Activated CD4-positive, alpha-beta T cell treated with anti-CD3 and anti-CD28 coated beads, Interleukin-2, amount 50 U/mL, for 24 hours (primary cell): Measurements from ENCODE around the gene OR4C6.

Experiments
- DNase-seq, 2 donors: peaks; one replicate each; pipeline ENCODE4 v3.0.0-alpha.2; 2020; ENCODE audit warnings: low read depth in 1 of 2, low spot score in 1 of 2

The OR4C6 gene

GRCh38 chr11:55661901-55662300 lies at the start of gene OR4C6:
OR4C6 (plus strand) TSS chr11:55662201; CDS start chr11:55665167, 2,966 bp downstream.
- no peak for DNase-seq

- DNase-seq: no peak
Measured at GRCh38 chr11:55624531-55624930, 37.5 kb upstream of the OR4C6 start.

GRCh38 chr11:55634813-55635212 lies 27.2 kb upstream of the OR4C6 start, which contains the start of gene OR4P4:
OR4P4 (plus strand) TSS chr11:55635113.
- no peak for DNase-seq

- no peak for DNase-seq
Measured at GRCh38 chr11:55648027-55648426, 14.0 kb upstream of the OR4C6 start, which contains the start of gene OR4S2. OR4S2 (plus strand) TSS chr11:55648327; CDS start chr11:55650904, 2,577 bp downstream.

GRCh38 chr11:55652560-55652959 lies 9.4 kb upstream of the OR4C6 start:
- no peak for DNase-seq

GRCh38 chr11:55655096-55655495 lies 6.9 kb upstream of the OR4C6 start:
- no peak for DNase-seq

GRCh38 chr11:55658031-55658573 lies 3.9 kb upstream of the OR4C6 start:
- DNase-seq: no peak

- no peak for DNase-seq
Measured at GRCh38 chr11:55658608-55659007, 3.4 kb upstream of the OR4C6 start.

GRCh38 chr11:55669376-55669775 lies 7.4 kb downstream of the OR4C6 start:
- DNase-seq: no peak

- DNase-seq: no peak
Measured at GRCh38 chr11:55673860-55674259, 11.9 kb downstream of the OR4C6 start.

- no peak for DNase-seq
Measured at GRCh38 chr11:55697817-55698216, 35.8 kb downstream of the OR4C6 start.

GRCh38 chr11:55701429-55701828 lies 39.4 kb downstream of the OR4C6 start:
- no peak for DNase-seq

GRCh38 chr11:55707029-55707428 lies 45.0 kb downstream of the OR4C6 start:
- no peak for DNase-seq

GRCh38 chr11:55714982-55715888 lies 53.2 kb downstream of the OR4C6 start:
- DNase-seq: no peak
